ENCODE measurements around the gene ARPP21.

Gene ARPP21

DNA sequence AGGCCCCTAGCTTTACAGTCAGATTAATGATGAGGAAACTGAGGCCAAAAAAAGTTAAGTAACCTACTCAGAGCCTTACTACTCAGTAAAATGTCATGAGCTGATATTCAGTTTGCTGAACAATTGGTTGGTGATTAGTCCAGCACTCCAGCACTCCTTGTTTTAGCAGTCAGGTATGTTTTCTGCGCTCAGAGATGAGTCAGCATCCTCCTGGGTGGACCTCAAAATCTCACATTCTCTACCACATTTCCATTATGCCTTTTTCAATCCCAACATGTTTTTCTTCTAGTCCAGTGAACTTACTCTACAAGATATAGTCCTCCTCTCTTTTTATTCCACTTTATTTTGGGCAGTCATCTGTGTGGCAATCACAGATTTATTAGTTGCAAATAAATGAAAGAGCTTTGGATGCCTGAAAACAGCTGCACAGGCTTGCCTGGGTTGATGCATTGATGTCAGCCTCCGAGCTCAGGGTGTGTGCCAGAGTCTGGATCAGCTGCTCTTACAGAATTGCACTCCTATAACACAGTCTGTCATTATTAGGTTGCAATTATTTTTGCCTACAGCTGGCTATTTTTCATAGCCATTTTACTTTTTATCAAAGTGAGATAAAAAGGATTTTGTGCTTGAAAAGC lies 133.2 kb downstream of the ARPP21 start:
- Mint-ChIP-seq H3K27ac (no peak overlapping the region), H3K4me1 (peaks cover 17% of the 10 kb centered on the region), H3K9me3 (no peaks in the 10 kb centered on the region), H3K36me3 (ENCODE audit: low read depth) (no peaks in the 10 kb centered on the region), H3K4me3 (no peak overlapping the region), H3K27me3 (ENCODE audit: low read depth, poor library complexity) (peaks cover 4% of the 10 kb centered on the region)
- no peak for DNase-seq
- TF ChIP-seq, protein P1, sequence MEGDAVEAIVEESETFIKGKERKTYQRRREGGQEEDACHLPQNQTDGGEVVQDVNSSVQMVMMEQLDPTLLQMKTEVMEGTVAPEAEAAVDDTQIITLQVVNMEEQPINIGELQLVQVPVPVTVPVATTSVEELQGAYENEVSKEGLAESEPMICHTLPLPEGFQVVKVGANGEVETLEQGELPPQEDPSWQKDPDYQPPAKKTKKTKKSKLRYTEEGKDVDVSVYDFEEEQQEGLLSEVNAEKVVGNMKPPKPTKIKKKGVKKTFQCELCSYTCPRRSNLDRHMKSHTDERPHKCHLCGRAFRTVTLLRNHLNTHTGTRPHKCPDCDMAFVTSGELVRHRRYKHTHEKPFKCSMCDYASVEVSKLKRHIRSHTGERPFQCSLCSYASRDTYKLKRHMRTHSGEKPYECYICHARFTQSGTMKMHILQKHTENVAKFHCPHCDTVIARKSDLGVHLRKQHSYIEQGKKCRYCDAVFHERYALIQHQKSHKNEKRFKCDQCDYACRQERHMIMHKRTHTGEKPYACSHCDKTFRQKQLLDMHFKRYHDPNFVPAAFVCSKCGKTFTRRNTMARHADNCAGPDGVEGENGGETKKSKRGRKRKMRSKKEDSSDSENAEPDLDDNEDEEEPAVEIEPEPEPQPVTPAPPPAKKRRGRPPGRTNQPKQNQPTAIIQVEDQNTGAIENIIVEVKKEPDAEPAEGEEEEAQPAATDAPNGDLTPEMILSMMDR (IDR thresholded peaks at IDR 0.05), result no peak

DNA sequence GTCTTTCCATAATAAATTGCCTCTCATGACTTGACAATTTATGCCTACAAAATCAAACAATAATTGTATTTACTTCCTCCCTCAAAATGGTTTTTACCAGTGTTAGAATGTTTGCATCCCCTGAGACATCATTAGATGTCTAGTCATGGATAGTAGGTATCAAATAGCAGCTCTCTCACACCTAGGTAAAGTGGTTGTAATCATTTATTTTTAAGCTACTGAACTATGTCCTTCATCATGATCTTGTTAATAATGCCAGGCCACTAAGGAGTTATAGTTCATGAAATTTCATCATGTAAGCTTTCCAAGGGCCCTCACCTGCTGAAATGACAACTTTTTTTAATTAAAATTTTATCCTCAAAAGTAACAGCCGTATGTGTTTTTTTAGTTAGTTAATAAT lies 134.1 kb downstream of the ARPP21 start:
- Mint-ChIP-seq H3K36me3 (ENCODE audit: low read depth) (no peaks in the 10 kb centered on the region), H3K4me3 (no peak overlapping the region), H3K27me3 (ENCODE audit: low read depth, poor library complexity) (peaks cover 4% of the 10 kb centered on the region), H3K9me3 (no peaks in the 10 kb centered on the region), H3K27ac (no peak overlapping the region), H3K4me1 (peaks cover 21% of the 10 kb centered on the region)
- DNase-seq, result no peak
- TF ChIP-seq, protein P1 (IDR thresholded peaks at IDR 0.05), result no peak

DNA sequence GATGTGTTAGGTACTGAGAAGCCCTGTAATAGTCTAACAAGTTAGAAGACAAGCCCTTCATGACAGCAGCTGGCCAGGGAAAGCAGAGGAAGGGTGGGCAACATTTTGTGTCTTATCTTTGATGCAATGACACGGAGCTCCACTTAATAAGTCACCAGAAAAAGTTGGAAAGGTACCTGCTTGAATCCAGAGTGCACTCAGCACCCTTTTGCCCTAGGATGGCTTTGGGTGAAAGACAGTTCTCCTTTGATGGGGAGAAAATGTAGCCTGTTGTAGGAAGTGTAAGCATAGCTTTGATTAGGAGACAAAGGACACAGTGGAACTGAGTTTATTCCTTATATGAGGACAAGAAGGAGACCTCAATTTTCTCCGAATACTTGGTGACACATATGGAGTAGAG lies 137.0 kb downstream of the ARPP21 start:
- TF ChIP-seq, protein P1 (IDR thresholded peaks at IDR 0.05), result no peak
- no peak for DNase-seq
- Mint-ChIP-seq H3K27ac (no peak overlapping the region), H3K36me3 (ENCODE audit: low read depth) (no peaks in the 10 kb centered on the region), H3K4me3 (no peak overlapping the region), H3K9me3 (no peaks in the 10 kb centered on the region), H3K4me1 (peaks cover 41% of the 10 kb centered on the region), H3K27me3 (ENCODE audit: low read depth, poor library complexity) (peaks cover 4% of the 10 kb centered on the region)

DNA sequence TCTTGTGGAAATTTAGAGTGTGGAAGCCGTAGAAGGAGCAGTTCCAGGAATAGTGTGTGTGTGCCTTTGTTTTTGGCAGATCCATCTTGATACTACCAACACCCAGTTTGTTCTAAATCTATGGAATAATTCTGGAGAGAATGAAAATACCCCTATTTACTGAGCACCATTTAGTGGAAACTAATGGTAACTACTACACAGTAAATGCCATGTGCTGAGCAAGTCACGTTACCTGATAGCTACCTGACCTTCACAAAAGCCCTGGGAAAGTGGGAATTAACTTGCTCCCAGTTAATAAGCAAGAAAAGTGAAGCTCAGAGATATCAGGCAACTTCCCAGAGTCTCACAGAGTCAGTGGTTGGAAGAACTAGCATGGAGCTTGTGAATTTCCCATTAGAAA lies 137.7 kb downstream of the ARPP21 start:
- Mint-ChIP-seq H3K4me1 (peaks cover 49% of the 10 kb centered on the region), H3K27me3 (ENCODE audit: low read depth, poor library complexity) (peaks cover 4% of the 10 kb centered on the region), H3K36me3 (ENCODE audit: low read depth) (no peaks in the 10 kb centered on the region), H3K27ac (no peak overlapping the region), H3K4me3 (no peak overlapping the region), H3K9me3 (no peaks in the 10 kb centered on the region)
- no peak for DNase-seq
- TF ChIP-seq, protein P1 (IDR thresholded peaks at IDR 0.05), result no peak

DNA sequence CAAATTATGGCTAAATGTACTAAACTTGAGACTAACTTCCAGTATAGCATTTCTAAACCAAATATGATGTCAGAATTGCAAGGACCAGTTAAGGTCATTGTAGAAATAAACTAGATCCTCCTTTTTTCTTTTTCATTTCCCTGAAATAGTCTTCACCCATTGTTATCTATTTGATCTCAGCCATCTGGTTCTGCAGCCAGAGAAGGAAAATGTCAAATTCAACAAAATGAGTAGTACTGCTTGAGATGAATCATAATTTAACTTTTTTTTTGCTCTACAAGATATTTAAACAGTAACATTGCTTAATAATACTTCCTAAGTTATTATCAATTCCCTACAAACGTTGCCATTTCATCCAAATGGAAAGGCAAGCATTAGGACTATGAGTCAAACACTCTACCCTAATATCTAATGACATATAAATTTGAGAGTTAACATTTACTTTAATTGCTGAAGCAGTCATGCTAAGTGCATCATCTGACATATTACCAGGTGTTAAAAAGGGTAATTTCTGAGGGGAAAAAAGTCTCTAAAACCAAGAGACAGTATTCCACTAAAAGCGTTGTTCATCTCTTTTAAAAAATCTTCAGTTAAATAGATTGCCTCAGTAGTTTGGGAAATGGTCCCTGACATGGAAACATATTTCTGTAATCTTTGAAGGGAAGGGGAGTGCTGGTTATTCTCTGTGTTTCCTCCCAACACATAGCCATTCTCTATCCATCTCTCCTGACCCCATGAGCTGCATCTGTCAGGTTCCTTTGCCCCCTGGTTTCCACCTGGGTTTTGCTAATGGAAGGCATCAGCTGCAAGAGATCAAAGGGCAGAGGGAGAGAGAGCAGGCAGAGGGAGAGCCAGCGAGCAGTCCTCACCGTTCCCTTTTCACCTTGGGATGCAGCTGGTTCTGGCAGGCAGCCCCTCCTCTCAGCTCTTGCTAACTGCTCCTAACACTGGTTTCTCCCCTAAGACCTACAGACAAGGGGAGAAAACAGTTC lies 138.5 kb downstream of the ARPP21 start:
- no peak overlapping the region for H3K4me3 Mint-ChIP-seq
- H3K27ac Mint-ChIP-seq, result no peak overlapping the region
- H3K36me3 Mint-ChIP-seq (ENCODE audit: low read depth), result no peaks in the 10 kb centered on the region
- no peaks in the 10 kb centered on the region for H3K9me3 Mint-ChIP-seq
- TF ChIP-seq, protein P1 (IDR thresholded peaks at IDR 0.05), result no peak
- H3K27me3 Mint-ChIP-seq (ENCODE audit: low read depth, poor library complexity), result peaks cover 4% of the 10 kb centered on the region
- DNase-seq, result no peak
- peaks cover 57% of the 10 kb centered on the region for H3K4me1 Mint-ChIP-seq

All from nephron progenitor cell (in vitro differentiated cells).